Psoas muscle (tissue), 8 donors: Measurements from ENCODE around the gene DNAJA2. TPM values are rescaled to one million over a fixed set of nuclear protein-coding genes. Genes with fewer than 3 reads are reported as not detected.

Source experiments
- ATAC-seq, 4 donors: fragments of 200-7000 bp; cut with Tn5 transposase; one replicate each; pipeline ENCODE4 v1.9.1; 2020; ENCODE audit warnings: moderate library complexity in 3 of 4, mild to moderate bottlenecking in 2 of 4
- DNase-seq, 2 donors: peaks; one replicate each; pipeline ENCODE4 v3.0.0-alpha.2; 2020
- H3K27ac ChIP-seq: fragments of 200-600 bp; one replicate; pipeline ENCODE4 v1.8.0; 2022
- H3K27me3 ChIP-seq, 3 donors: fragments of 200-600 bp in 1 of 3; one replicate each; pipeline versions ENCODE4 v1.6.1 to v1.8.0; 2013 to 2022; ENCODE audit warnings: low read length in 2 of 3, mild to moderate bottlenecking in 2 of 3, moderate library complexity in 1 of 3; ENCODE audit not compliant: insufficient read depth in 3 of 3
- H3K36me3 ChIP-seq, 2 donors: fragments of 200-600 bp in 1 of 2; one replicate each; pipeline versions ENCODE4 v1.6.1 to v1.8.0; 2013 to 2022; ENCODE audit warnings: low read depth in 1 of 2, mild to moderate bottlenecking in 1 of 2, moderate library complexity in 1 of 2; ENCODE audit not compliant: insufficient read depth in 1 of 2
- H3K4me1 ChIP-seq: fragments of 200-600 bp; one replicate; pipeline ENCODE4 v1.8.0; 2022
- H3K4me3 ChIP-seq: fragments of 200-600 bp; one replicate; pipeline ENCODE4 v1.8.0; 2022; ENCODE audit warnings: mild to moderate bottlenecking
- H3K9me3 ChIP-seq: fragments of 200-600 bp; one replicate; pipeline ENCODE4 v1.8.0; 2022
- WGBS, 3 donors: extraction: QIAGEN DNeasy Blood & Tissue Kit; methylation state at CpG; one replicate each; pipeline versions ENCODE4 v1.1.6 to v1.1.7; 2013; 5-methylcytosine and 5-hydroxymethylcytosine counted together
- intact Hi-C, 2 donors: fragments of 100-400 bp; cut with DNase I; formaldehyde crosslinking; loops; one replicate each; pipeline versions ENCODE4 v1.11.0 to v1.14.2; 2022
- polyA plus RNA-seq, 3 donors: library from polyadenylated mRNA; stranded (reverse); fragments of 200-250 nt; gene quantifications; one replicate each; pipeline ENCODE4 v1.2.3, GENCODE V29; 2013
- total RNA-seq, 4 donors: library from RNA; stranded (reverse); fragmentation: NEBNext Ultra II Directional in 2 of 4; extraction: Animal tissue kit (Norgen Biotek cat#: 25700) in 2 of 4; gene quantifications; one replicate each; pipeline versions ENCODE4 v1.2.1 to v1.2.4, GENCODE V29; 2021 to 2023
- TF ChIP-seq, protein P1 (sequence below): fragments of 200-600 bp; IDR thresholded peaks from one replicate; pipeline ENCODE4 v1.8.0; 2022; ENCODE audit warnings: antibody characterized with exemption
- donor health status: healthy with polysubstance abuse.
- donor health status: DM: no; HTN: no; CAD: no; lungs with moderate emphysema.
- donor health status: Bipolar disorder and iron deficiency.
- donor health status: healthy.
- donor health status: DM: yes; HTN: yes; CAD: no.
- donor health status: DM: no; HTN: no; CAD: no.
- donor health status: DM: no; HTN: no; CAD: no.
- donor health status: DM: yes; HTN: yes; CAD: no.

Gene DNAJA2
- total and polyA plus RNA-seq, 7 donors = 64.3 to 96.4 (median 78.1) TPM

DNA sequence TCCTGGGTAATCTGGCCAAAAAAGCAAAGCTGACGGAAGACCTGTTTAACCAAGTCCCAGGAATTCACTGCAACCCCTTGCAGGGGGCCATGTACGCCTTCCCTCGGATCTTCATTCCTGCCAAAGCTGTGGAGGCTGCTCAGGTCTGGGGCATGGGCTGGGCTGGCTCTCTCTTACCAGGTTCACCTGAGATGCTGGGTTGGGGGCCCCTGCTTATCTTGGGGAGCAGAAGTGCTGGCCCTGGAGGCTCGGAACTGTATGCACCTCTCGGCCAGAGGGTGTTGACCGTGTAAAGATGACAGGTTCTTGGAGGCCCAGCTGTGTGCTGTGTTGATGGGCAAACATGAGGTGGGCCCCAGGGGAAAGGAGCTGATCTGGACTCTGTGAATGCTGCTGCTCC is 49.1 kb downstream of the DNAJA2 start:
- 57 to 61% (median 60%) methylated on average over 6 of the region's 6 CpGs for WGBS, 3 donors
- intact Hi-C loops = no loop called here

DNA sequence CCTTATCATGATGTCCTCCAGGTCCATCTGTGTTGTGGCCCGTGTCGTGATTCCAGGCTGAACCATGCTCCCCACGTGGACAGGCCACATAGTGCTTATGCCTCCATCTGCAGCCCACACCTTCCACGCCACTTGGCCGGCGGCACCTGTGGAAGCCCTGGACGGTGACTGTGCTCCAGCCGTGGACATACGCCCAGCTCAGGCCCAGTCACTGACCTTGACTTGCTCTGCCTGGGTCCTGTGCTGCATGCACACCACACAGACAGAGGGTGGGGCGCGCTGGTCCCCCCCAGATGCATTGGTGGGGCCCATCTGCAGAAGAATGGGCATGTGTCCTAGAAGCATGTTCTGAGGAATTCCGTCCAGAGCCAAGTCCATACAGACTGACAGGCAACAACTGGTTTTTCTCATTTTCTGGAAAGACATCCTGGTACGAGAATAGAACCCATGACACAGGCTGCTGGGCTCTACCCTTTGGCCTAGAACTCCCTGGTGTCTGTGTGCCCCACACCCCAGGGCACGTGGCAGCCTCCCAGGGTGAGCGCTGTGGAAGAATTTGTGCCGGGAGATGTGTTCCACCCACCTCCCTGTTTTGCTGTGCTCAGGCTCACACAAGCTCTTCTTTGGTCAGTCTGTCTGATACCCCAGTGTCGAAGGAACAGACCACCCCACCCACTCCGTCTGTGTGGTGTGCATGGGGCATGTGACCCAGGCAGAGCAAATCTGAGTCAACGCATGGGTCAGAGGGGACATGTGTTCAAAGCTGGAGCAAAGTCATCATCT is 49.8 kb downstream of the DNAJA2 start:
- WGBS, 3 donors = 27 to 44% (median 35%) methylated on average over 19 of the region's 19 CpGs
- H3K4me1 ChIP-seq = peaks cover 32% of the 10 kb centered on the region
- no peaks in the 10 kb centered on the region for H3K9me3 ChIP-seq
- intact Hi-C loops = no loop called here
- DNase-seq (peak; percentile 51 to 86), ATAC-seq (peak; percentile 75 to 88 (median 84))
- TF ChIP-seq, protein P1, sequence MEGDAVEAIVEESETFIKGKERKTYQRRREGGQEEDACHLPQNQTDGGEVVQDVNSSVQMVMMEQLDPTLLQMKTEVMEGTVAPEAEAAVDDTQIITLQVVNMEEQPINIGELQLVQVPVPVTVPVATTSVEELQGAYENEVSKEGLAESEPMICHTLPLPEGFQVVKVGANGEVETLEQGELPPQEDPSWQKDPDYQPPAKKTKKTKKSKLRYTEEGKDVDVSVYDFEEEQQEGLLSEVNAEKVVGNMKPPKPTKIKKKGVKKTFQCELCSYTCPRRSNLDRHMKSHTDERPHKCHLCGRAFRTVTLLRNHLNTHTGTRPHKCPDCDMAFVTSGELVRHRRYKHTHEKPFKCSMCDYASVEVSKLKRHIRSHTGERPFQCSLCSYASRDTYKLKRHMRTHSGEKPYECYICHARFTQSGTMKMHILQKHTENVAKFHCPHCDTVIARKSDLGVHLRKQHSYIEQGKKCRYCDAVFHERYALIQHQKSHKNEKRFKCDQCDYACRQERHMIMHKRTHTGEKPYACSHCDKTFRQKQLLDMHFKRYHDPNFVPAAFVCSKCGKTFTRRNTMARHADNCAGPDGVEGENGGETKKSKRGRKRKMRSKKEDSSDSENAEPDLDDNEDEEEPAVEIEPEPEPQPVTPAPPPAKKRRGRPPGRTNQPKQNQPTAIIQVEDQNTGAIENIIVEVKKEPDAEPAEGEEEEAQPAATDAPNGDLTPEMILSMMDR = no peak
- H3K27ac ChIP-seq = peak overlapping the region; percentile 87
- no peak overlapping the region for H3K4me3 ChIP-seq
- peaks cover 0 to 50% of the 10 kb centered on the region in 2 donors for H3K36me3 ChIP-seq
- H3K27me3 ChIP-seq = no peaks in the 10 kb centered on the region

More for the DNA sequence above, 49.1 kb downstream of the DNAJA2 start:
- ATAC-seq (no peak), DNase-seq (no peak)
- Histone ChIP-seq H3K27ac (peak overlapping the region; percentile 87), H3K4me3 (no peak overlapping the region), H3K27me3 (no peaks in the 10 kb centered on the region), H3K4me1 (peaks cover 32% of the 10 kb centered on the region), H3K9me3 (no peaks in the 10 kb centered on the region), H3K36me3 (peaks cover 0 to 51% of the 10 kb centered on the region in 2 donors)
- TF ChIP-seq, protein P1 = no peak

DNA sequence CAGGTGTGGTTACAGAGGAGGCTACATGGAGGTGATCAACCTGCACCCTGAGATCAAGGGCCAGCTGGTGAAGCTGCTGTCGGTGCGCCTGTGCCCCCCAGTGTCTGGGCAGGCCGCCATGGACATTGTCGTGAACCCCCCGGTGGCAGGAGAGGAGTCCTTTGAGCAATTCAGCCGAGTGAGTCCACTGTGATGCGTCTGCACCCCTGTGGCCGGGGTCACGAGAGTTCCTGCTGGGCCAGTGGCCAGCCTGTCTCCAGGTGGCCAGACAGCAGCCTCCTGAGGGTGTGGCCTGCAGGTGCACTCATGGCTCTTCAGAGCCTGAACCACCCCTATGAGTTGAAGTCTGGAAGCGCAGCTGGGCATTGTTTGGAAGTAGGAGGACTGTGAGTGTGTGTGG is 51.2 kb downstream of the DNAJA2 start:
- ATAC-seq (no peak), DNase-seq (no peak)
- Histone ChIP-seq H3K27ac (no peak overlapping the region), H3K27me3 (no peaks in the 10 kb centered on the region), H3K4me3 (no peak overlapping the region), H3K36me3 (peaks cover 0 to 48% of the 10 kb centered on the region in 2 donors), H3K4me1 (peaks cover 28% of the 10 kb centered on the region), H3K9me3 (no peaks in the 10 kb centered on the region)
- WGBS, 3 donors = 86 to 90% (median 89%) methylated on average over 10 of the region's 10 CpGs
- intact Hi-C loops = no loop called here
- TF ChIP-seq, protein P1 = no peak

DNA sequence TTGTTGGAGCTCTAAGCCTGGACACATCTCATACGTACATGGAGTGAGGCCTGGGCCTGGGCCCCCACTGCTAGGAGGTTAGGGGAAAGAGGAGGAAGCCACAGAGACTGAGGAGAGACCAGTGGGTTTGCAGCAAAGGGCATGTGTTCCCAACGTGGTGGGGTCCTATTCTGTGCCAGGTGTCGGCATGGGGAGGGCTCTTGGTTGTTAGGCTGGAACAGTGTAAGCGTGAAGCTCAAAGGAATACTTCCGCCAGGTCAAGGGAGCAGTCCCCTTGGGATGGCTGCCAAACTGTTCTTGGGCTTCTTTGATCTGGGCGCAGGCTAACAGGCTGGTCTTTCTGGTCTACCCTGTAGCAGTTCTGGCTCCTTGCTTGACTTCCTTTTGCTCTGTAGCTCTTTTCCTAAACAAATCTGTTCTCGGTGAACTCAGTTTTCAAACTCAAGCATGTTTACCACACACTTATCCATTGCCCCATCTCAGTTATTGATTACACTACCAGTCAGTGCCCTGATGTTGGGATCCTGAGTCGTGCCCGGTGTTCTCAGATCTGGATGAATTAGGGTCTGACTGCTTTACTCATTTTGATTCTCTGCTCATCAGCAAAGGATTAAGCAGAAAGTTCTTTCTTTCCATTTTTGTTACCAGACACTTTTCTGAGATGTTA is 52.9 kb downstream of the DNAJA2 start:
- TF ChIP-seq, protein P1 = no peak
- no peaks in the 10 kb centered on the region for H3K9me3 ChIP-seq
- peaks cover 18% of the 10 kb centered on the region for H3K4me1 ChIP-seq
- no peak overlapping the region for H3K4me3 ChIP-seq
- WGBS, 3 donors = 45 to 64% (median 50%) methylated on average over 9 of the region's 9 CpGs
- ATAC-seq = no peak
- no peak for DNase-seq
- H3K27ac ChIP-seq = no peak overlapping the region
- H3K36me3 ChIP-seq = peaks cover 0 to 46% of the 10 kb centered on the region in 2 donors
- no peaks in the 10 kb centered on the region for H3K27me3 ChIP-seq
- intact Hi-C loops = no loop called here
